A172 (cell line): ENCODE data around the gene MCCD1. TPM values are rescaled to one million over a fixed set of nuclear protein-coding genes. Genes with fewer than 3 reads are reported as not detected.
"Not testable (repeated sequence)": the region's sequence is repeated elsewhere in the genome, so short reads cannot be mapped to it uniquely, and the experiment has no call there.

Source experiments
- DNase-seq: peaks from one replicate; pipeline ENCODE4 v3.0.0-alpha.2; 2015; ENCODE audit warnings: low spot score
- total RNA-seq: library from RNA; depleted of rRNA; stranded (reverse); fragments of >200 nt; shearing (Covaris generic); gene quantifications from 2 replicates; pipeline ENCODE4 v1.2.3, GENCODE V29; 2014; rRNA removed

The MCCD1 gene, protein sequence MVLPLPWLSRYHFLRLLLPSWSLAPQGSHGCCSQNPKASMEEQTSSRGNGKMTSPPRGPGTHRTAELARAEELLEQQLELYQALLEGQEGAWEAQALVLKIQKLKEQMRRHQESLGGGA
- total RNA-seq: not detected in 2 replicates

DNA sequence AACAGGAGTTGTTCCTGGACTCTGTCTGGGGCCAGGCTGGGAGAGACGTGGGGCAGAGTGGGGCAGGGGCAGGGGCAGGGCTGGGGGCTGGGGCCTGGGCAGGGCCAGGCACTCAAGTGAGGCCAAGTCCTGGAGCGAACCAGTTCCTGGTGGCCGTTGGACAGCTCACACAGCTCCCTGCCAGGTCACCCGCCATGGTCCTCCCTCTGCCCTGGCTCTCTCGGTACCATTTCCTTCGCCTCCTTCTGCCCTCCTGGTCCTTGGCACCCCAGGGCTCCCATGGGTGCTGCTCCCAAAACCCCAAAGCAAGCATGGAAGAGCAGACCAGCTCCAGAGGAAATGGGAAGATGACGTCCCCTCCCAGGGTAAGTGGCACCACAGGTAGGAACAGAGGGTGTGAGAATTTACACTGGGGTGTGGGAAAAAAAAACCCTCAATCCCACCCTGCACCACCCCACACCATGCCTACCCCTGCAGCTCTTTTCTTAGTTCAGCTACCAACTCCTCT lies at the start of gene MCCD1:
Gene MCCD1, plus strand, starts transcription at position 142 of the 508 bp plus-strand sequence. Its CDS starts 53 bp downstream, at position 195.
- DNase-seq: no peak

DNA sequence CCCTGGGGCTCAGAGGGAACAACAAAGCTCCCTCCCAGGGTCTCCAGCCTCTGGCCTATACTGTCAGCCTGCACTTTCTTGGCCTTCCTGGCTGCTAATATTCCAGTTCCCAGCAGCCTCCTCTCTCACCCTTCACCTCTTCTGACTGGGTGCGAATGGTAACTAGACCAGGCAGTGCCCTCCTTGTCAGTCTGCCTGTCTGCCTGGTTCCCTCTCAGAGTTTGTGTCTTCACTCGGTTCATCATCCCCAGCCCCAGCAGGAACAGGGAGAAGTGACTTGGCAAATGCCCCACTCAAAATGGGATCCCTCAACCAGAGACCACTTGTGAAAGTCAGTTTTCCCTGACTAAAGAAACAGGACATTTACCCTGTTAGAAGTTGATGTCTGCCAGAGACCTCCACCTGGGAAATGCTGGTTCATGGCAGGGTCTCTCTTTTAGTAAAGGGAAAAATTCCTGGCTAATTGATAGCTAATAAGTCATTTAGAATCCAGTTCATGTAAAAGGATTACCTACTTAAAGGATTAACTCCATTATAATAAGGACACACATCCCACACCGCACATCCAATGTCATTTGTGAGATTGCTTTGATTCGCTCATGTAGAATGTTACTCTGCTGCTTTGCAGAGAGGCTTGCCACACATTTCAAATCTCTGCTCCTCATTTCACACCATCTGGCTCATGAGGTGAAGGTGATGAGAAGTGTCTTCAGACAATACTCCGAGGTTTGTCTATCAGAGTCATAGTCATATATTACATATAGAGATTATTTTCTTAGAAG lies 49.4 kb upstream of the MCCD1 start:
- no peak for DNase-seq

DNA sequence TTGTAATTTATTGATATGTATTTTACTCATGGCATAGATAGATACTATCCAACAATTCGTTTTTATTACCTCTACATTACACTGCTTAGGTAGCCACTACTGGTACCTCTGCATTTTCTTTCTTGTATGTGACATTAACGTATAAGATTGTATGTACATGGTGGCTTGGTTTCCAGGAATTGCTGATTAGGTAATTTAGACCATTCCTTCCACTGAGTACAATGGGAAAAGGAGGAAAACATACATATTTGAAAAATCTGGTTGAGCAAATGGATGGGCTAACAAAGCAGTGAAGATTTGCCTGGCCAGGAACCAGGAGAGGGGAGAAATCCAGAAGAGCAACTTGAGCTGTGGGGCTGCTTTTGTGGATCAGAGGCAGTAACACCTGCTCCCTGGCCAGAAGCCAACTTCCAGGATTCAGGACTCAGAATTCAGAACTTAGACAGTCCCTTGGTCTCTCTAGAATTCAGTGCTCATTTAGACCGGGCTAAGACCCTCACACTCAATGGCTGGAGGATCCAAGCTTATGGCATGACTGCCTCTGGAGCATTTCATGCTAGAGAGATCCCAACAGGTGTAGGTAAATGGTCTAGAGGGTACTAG lies 48.7 kb upstream of the MCCD1 start:
- DNase-seq: no peak

DNA sequence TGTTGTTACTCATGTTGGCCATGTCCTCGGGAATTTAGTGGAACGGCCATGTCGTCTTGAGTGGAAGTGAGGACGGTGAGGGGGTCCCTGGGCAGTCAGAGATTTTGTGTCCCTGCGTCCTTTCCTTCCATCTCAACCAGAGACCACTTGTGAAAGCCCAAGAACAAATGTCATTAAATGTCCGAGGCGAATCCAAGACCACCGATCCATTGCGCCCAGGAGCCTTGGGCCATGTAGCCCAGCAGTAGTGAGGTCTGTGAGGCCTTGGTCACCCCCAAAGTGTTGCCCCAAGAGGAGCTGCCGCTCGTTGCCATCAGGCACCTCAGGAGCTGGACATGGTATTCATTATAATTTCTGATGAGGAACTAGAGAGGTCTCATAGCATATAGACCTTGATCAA lies 48.2 kb upstream of the MCCD1 start:
- DNase-seq: no peak

DNA sequence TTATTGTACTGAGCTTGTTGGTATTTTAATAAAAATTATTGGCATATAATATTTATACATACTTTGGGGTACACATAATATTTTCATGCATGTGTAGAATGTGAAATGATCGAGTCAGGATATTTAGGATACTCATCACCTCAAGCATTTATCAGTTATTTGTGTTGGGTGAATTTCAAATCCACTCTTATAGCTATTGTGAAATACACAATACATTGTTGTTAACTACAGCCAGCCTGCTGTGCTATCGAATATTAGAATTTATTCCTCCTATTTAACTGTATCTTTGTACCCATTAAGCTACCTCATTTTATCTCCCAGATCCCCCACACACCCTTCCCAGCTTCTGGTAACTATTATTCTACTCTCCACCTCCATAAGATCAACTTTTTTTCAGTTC lies 45.4 kb upstream of the MCCD1 start:
- no peak for DNase-seq

DNA sequence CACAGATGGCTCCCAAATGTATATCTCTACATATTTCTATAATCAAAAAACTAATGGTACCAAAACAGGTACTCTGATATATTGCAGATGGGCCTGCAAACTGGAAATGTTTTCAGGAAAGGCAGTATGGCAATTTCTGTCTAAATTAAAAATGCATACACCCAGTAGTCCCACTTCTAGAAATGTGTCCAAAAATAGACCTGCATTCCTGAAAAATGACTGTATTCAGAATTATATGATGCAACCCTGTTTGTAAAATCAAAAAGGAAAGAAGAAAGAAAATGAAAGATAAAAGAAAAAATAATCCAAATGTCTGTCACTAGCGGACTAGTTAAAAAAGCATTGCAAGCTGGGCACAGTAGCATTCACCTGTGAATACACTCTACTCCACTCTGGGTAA lies 43.7 kb upstream of the MCCD1 start:
- no peak for DNase-seq

DNA sequence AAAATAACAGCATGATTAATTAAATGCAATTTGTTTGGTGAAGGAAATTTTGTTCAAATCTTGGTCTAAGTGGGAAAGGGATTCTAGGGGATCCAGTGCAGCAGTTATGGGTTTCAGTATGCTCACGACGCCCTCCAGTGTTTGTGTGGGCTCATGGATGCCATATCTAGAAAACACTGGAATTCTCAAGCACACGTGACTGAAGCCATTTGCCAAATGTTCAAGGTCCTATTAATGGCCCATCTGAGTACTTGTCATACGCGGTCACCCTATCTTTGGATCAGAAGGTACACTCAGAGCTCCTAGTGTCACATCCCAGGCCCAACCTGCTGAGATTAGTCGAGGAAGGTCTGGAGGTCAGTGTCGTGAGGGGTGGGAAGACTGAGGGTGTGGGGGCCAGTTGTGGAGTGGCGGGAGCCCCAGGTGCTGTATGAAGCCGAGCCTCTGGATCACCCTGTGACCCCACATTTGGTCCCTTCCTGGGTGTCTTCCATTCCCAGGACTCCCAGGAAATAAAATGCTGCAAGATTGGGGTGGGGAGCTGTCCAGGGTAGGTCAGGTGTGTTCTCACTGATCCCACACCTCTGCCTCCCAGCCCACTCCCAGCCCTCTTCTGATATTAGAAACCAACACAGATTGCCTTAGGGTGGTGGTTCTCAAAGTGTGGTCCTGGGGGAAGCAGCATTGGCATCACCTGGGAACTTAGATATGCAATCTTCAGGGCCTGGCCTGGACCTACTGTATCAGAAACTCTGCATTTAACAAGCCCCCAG lies 42.5 kb upstream of the MCCD1 start:
- not testable (repeated sequence) for DNase-seq

DNA sequence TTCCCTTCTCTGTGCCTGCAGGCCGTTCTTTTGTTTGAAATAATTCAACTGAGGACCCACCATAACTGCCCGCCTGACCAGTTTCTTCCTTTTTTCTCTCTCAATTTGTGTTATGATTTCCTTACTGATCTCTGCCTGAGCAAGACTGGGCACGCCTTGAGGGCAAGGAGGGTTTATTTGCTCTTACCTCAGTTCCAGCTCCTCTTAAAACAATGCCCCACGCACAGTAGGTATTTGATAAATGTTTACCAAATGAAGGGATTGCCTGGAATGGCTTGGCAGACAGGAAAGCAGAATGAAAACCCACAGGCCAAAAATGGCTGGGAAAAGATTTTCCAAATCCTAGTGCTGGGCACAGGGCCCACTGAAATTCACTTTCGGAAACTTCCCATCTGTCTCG lies 41.1 kb upstream of the MCCD1 start:
- DNase-seq: not testable (repeated sequence)

DNA sequence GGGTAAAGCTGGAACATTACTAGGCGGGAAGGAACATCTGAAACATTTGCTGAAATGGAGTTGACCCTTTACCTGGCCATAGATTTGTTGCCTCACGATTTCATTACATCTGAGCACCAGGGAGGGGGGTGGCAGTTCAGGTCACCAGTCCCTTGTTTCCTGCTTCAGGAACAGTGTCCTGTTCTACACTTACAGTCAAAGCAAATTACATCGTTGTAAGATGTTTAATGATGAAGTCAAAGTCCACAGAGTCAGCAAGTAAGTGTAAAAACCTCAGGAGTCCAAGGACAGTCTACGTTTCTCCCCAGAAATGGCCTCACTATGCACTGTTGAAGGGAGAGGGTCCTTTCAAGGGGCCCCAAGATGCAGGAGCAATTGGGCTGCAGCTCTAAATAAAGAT lies 39.7 kb upstream of the MCCD1 start:
- no peak for DNase-seq

DNA sequence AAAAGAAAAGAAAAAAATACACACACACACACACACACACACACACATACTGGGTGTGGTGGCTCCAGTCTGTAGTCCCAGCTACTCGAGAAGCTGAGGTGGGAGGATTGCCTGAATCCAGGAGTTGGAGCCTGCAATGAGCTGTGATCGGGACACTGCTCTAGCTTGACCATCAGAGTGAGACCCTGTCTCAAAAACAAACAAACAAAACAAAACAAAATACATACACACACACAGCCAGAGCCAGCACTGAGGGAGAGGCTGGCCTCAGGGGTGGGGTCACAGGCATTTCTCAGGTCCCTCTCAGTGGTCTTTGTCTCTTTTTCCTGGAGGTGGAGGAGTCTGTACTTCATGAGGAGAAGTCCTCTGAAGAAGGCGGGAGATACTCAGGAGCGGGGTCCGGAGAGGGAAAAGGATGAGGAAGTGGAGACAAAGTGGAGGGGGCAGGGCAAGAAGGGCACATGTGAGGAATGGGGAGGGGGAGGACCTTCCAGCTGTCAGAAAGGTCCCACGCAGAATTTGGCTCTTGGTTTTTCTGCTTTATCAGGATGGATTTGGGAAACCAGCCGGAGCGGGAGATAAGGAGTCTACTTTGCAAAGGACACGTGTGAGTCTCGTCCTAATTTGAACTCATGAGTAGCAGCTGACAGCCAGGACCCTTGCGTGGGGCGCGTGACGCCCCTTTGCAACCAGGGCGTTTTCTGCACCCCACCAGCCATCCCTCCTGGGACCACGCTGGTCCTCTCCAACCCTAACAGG lies 38.5 kb upstream of the MCCD1 start:
- no peak for DNase-seq

DNA sequence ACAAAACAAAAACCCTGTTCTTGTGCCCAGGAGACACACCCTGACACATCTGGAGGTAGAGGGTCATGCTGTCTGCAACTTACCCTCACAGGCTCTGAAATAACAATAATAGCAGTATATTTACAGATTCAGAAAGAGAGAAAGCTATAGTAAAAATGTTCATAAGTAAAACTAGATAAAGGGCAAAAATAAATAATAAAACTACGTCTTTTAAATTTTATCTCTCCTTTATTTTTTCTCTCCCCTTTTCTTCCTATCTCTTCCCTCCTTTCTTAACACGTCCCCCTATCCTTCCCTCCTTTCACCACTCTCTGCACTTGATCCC lies 35.2 kb upstream of the MCCD1 start:
- not testable (repeated sequence) for DNase-seq

DNA sequence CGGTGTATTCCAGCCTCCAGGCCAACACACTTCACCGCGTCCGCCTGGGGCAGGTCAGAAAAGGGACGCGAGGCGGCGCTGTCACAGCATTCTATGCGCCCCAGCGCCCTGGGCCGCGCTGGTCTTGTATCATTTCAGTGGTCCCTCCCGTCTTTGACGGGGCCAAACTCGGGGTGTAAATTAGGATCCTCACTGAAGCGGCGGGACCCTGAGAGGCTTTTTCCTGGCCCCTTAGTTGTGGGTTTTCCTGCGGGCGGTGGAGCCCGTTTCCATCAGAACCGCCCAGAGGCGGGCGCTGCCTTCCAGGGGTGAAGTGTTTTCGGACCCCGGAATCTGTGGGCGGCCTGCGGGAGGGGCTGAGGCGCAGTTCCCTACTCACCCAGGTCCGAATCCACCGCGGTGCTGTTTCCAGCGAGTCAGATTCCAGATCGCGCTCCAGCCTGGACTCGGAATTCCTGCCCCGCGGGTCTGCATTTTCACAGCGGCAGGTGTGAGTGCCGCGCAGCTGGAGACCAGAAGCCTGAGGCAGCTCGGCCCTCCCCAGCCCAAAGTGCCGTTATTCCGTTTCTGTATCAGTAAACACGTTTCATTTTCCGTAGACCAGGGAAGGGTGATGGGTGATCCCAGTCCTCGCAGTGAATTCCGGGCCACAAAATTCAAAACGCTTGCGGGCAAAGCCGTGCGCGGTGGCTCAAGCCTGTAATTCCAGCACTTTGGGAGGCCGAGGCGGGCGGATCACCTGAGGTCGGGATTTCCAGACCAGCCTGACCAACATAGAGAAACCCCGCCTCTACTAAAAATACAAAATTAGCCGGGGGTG lies 34.7 kb upstream of the MCCD1 start:
- peak; percentile 67 for DNase-seq

DNA sequence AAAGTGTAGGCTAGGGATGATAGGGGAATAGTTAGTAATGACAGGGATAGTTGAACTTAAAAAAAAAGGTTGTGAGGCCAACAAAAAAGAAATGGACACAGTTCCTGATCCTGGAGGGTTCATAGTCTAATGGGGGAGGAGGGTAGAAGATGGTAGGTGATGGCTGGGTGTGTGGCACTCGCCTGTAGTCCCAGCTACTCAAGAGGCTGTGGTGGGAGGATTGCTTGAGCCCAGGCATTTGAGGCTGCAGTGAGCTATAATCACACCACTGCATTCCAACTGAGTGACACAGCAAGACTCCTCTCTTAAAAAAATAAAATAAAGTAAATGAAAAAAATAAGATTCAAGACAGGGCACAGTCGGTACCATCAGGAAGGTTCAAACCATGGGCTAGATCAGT lies 33.2 kb upstream of the MCCD1 start:
- DNase-seq: no peak

DNA sequence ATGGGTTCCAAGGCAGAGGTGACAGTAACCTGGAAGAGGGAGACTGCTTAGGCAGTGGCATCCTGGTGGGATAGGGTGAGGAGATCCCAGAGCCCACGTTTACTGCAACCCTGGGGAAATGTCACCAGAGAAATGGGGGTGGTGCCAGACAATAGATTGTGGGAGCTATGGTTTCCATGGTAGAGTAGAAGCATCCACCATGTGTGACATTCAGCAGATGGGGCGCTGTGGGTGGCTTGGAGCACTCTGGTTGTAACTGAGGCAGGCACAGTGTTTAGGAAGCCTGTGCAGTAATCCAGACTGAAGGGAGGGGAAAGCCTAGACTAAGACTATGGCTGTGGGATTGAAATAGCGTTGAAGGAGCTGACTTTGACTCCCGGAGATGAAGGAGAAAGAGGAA lies 31.9 kb upstream of the MCCD1 start:
- not testable (repeated sequence) for DNase-seq

DNA sequence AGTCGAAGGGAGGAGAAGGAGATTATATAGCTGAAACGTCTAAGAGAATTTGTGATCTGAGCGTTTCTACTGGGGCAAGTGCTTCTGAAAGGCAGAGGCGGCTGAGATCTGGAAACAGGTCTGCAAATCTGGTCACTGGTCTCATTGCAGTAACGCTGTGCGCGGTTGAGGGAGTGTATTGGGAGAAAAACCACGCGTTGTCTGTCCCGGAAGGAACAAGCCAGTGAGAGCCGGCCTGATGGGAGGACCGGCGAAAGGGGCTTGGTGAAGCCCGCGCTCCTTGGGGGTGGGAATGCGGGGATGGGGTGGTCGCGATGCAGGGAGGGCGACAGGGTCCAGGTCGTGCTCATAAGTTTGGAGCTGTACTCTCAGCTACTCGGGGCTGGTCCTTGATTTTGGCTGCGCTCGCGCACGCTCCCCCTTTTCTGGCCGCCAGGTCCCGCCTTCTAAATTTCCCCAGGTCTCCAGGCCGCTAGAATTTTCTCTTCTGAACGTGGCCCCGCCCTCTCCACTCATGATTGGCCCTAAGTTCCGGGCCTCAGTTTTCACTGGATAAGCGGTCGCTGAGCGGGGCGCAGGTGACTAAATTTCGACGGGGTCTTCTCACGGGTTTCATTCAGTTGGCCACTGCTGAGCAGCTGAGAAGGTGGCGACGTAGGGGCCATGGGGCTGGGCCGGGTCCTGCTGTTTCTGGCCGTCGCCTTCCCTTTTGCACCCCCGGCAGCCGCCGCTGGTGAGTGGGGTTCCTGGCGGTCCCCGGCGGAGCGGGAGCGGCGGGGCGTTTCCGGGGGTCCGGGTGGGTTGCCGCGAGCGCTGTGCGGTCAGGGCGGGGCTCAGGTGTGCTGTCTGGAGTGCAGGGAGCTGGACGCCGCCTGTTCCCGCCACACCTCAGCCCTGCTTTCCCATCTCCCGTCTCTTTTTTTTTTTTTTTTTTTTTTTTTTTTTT lies 31.0 kb upstream of the MCCD1 start, which contains the start of gene MICB:
Gene MICB, plus strand, starts transcription at position 615 of the 946 bp plus-strand sequence. Its CDS starts 49 bp downstream, at position 664.
- peak; percentile 64 for DNase-seq

DNA sequence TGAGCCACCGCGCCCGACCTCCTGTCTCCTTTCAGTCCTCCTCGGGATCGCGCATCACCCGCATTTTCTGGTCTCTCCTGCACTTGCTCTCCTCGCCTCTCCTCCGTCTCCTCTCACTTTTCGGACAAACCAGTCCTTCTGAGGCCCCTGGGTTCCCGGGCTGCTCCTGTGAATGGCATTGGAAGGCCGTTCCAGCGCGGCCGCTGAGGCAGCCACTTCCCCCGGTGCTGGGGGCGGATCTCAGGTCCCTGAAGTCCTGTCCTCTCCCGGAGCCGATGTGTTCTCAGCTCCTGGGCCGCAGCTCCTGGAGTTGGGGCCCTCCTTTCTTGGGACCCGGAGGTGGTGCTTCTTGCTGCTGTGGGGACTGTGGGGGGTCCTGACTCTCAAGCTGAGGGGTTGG lies 30.0 kb upstream of the MCCD1 start:
- DNase-seq: no peak

DNA sequence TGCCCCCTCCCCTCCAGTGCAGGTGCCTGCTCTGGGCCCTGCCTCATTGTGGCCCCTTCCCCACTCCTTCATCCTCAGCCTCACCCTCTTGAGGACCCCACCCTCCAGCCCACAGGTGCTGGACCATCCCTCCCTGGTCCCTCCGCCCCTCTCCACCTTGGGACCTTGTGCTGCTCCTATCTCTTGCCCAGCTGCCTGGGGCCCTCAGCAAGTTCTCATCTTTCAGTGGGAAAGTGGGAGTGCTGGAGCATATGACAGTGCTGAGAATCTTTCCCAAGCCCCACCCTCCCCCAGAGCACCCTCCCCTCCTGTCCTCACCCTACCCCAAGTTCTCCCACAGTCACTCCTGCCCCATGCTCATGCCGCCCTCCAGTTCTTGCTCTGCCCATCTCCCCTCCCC lies 29.1 kb upstream of the MCCD1 start:
- not testable (repeated sequence) for DNase-seq

DNA sequence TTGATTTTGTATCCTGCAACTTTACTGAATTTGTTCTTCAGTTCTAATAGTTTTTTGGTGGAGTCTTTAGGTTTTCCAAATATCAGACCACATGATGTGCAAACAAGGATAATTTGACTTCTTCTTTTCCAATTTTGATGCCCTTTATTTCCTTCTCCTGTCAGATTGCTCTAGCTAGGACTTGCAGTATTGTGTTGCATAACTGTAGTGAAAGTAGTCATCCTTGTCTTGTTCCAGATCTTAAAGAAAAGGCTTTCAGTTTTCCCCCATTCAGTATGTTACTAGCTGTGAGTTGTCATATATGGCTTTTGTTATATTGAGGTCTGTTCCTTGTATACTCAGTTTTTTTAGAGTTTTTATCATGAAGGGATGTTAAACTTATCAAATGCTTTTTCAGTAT lies 26.2 kb upstream of the MCCD1 start:
- no peak for DNase-seq

DNA sequence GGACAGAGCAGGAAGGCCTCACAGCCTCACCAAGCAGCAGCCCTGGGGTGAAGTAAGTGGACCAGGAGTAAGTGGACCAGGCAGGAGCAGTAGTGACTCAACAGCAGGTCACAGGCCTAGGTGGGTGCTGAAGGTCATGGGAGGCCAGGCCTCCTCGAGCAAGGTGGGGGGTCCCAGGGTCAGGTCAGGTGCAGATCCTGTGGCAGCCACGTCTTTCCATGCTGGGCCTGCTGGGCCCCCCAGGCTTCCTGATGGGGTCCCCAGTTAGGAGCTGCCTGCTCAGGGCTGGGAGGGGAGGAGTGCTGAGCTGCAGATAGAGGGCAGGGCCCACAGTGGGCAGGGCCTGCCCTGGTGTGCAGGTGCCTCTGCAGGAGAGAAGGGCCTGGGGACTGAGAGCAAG lies 19.7 kb upstream of the MCCD1 start:
- DNase-seq: not testable (repeated sequence)
